AG04449 (cell line): ENCODE measurements around the gene IGF2R.

Experiments
- CTCF ChIA-PET: fragments of 350-600 bp; formaldehyde crosslinking; extraction: SDS; loops from one replicate; lab custom pipeline; 2021; ENCODE audit warnings: antibody characterized with exemption; lab: Yijun Ruan, JAX
- POLR2A ChIA-PET: fragments of 400-600, 350-600 bp; formaldehyde crosslinking; extraction: SDS; loops from one replicate; lab custom pipeline; 2020; ENCODE audit warnings: antibody characterized with exemption, inconsistent platforms; lab: Yijun Ruan, JAX
- DNase-seq: peaks from one replicate; pipeline ENCODE4 v3.0.0-alpha.2; 2010; ENCODE audit warnings: low read depth, low spot score
- H3K4me3 ChIP-seq: 2 replicates; pipeline ENCODE4 v1.5.1; 2011; ENCODE audit warnings: low read depth, mild to moderate bottlenecking, control low read depth, low read length
- TF ChIP-seq, protein P1 (sequence below): IDR thresholded peaks from one replicate; pipeline ENCODE4 v1.5.1; 2011; ENCODE audit warnings: mild to moderate bottlenecking, moderate library complexity, low read length, control low read depth, inconsistent platforms; ENCODE audit not compliant: insufficient read depth; ENCODE audit errors: missing control alignments

The IGF2R gene

DNA sequence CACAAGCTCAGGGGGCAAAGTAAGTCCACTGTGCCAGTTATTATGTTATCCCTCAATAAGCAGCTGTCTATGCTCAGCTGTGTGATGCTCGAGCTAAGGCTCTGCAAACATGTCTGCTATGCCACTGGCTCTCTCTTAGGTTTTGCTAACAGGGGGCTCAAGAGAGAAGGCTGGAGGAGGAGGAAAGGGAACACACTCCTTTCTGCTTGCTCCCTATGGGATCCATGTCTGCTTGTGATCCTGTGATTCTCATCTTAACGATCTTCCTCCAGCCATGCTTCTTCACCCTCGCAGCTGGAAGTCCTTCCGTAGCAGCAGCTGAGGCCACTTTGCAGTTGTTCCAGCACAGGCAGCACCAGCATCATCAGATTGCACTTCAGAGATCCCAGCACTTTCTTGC is 37.0 kb upstream of the IGF2R start:
- TF ChIP-seq, protein P1, sequence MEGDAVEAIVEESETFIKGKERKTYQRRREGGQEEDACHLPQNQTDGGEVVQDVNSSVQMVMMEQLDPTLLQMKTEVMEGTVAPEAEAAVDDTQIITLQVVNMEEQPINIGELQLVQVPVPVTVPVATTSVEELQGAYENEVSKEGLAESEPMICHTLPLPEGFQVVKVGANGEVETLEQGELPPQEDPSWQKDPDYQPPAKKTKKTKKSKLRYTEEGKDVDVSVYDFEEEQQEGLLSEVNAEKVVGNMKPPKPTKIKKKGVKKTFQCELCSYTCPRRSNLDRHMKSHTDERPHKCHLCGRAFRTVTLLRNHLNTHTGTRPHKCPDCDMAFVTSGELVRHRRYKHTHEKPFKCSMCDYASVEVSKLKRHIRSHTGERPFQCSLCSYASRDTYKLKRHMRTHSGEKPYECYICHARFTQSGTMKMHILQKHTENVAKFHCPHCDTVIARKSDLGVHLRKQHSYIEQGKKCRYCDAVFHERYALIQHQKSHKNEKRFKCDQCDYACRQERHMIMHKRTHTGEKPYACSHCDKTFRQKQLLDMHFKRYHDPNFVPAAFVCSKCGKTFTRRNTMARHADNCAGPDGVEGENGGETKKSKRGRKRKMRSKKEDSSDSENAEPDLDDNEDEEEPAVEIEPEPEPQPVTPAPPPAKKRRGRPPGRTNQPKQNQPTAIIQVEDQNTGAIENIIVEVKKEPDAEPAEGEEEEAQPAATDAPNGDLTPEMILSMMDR: no peak
- ChIA-PET CTCF (interaction anchor here (1.6 to 1.9 kb wide), 3 partner anchors 10 to 79 kb away, joined by 4 to 5 read pairs (median 4); no protein-coding TSS in a partner anchor), POLR2A (no interaction called here)
- DNase-seq: no peak
- H3K4me3 ChIP-seq: no peak overlapping the region

DNA sequence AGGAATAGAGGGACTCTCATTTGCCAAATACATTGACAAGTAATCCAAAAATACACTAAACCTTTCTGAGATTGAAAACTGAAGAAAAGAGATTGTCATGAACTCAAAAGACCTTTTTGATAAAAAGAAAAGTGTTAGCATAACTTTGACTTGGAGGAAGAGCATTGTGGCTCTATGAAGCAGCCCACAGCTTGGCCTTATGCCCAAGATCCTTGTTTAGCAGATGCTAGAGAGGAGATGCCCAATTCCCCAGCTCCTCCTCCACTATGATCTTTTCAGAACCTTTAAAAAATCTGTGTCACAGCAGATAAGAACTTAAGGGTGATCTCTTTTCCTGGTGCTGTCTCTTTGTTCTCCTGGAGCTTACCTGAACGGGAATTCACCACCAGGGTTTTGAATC is 35.8 kb upstream of the IGF2R start:
- CTCF ChIA-PET: interaction anchor here (1.2 to 1.9 kb wide), 4 partner anchors 9 to 81 kb away, joined by 3 to 8 read pairs (median 4); no protein-coding TSS in a partner anchor
- DNase-seq: no peak
- POLR2A ChIA-PET: no interaction called here
- TF ChIP-seq, protein P1: no peak
- no peak overlapping the region for H3K4me3 ChIP-seq

DNA sequence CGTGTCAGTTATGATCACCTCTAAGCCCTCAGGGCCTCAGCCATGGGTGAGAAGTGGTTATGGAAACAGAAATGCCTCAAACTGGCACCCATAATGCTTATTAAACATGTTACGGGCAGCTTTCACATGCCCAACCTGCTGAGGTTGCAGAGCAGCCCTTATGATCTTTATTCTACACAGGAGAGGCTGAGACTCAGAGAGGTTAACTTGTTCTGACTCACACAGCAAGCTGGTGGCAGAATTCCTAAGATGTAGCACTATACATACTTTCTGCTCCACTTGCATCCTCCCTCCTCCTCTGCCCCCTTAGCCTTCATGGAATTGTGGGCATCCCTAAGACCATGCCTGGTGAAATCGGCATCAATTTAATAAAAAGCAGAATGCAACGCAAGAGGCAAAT is 34.7 kb upstream of the IGF2R start:
- TF ChIP-seq, protein P1: no peak
- ChIA-PET CTCF (interaction anchor here (1.0 to 1.5 kb wide), 3 partner anchors 8 to 71 kb away, joined by 3 to 8 read pairs (median 6); no protein-coding TSS in a partner anchor), POLR2A (no interaction called here)
- DNase-seq: no peak
- no peak overlapping the region for H3K4me3 ChIP-seq

DNA sequence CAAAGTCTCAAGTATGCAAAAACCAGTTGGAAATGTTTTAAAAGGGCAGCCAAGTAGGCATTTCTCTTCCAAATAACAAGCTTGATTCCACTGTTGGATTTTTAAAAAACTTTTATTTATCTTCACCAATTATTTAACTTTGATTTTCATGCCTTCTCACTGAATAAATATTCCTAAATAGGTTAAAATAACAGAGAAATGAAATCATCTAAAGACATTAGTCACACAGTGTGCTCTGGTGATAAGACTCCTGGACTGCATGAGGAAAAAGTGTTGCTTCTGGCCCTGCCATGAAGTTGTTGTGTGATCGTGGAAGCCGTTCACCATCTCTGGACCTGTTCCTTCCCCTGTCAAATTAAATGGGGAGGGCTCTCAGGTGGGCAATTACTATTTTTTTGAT is 33.8 kb upstream of the IGF2R start:
- TF ChIP-seq, protein P1: no peak
- H3K4me3 ChIP-seq: no peak overlapping the region
- DNase-seq: no peak
- ChIA-PET POLR2A (no interaction called here), CTCF (interaction anchor here (1.0 to 1.3 kb wide), 2 partner anchors 15 to 71 kb away, joined by 3 to 6 read pairs; no protein-coding TSS in a partner anchor)

- DNase-seq: no peak
- ChIA-PET CTCF (no interaction called here), POLR2A (no interaction called here)
- TF ChIP-seq, protein P1: no peak
- H3K4me3 ChIP-seq: no peak overlapping the region
Measured at GRCh38 chr6:159935633-159936032, 33.2 kb upstream of the IGF2R start.

- TF ChIP-seq, protein P1: no peak
- H3K4me3 ChIP-seq: no peak overlapping the region
- POLR2A ChIA-PET: no interaction called here
- CTCF ChIA-PET: interaction anchor here (0.9 to 11.4 kb wide), 3 partner anchors 11 to 73 kb away, joined by 3 to 240 read pairs (median 3); partner anchors contain the start of gene MAS1
- DNase-seq: no peak
Measured at GRCh38 chr6:159939591-159940016, 29.3 kb upstream of the IGF2R start.
